SK-N-MC (cell line): ENCODE measurements around the gene DYNLT4.

Experiments
- EZH2 ChIP-seq: fragments of 200-600 bp; sonication (generic); IDR thresholded peaks from one replicate; pipeline ENCODE4 v1.6.1; 2017; ENCODE audit warnings: antibody characterized with exemption
- FOXP2 ChIP-seq: optimal IDR thresholded peaks from 2 replicates; pipeline ENCODE3; 2011; ENCODE audit warnings: mild to moderate bottlenecking, moderate library complexity; ENCODE audit not compliant: insufficient read depth; ENCODE audit errors: extremely low read length, control extremely low read depth
- POLR2AphosphoS5 ChIP-seq: IDR thresholded peaks from 2 replicates; pipeline ENCODE4 v1.6.1; 2012; ENCODE audit warnings: mild to moderate bottlenecking, low read depth, low read length, borderline replicate concordance

GRCh38 chr1:44788120-44788860, 18.9 kb downstream of the DYNLT4 start, which contains the start of gene BEST4:
- no peak for TF ChIP-seq EZH2
- no peak for TF ChIP-seq POLR2AphosphoS5
- TF ChIP-seq FOXP2: no peak
